Mononuclear cell (primary cell): ENCODE data around the gene APP. TPM values are rescaled to one million over a fixed set of nuclear protein-coding genes. Genes with fewer than 3 reads are reported as not detected.

Experiments
- H3K27me3 ChIP-seq: 2 replicates; pipeline ENCODE4 v1.6.0; 2011; ENCODE audit warnings: low read length, control low read depth; ENCODE audit not compliant: insufficient read depth
- H3K4me1 ChIP-seq: 2 replicates; pipeline ENCODE4 v1.5.1; 2011; ENCODE audit warnings: mild to moderate bottlenecking, low read length, control low read depth; ENCODE audit not compliant: insufficient read depth
- H3K4me3 ChIP-seq: 2 replicates; pipeline ENCODE4 v1.5.1; 2011; ENCODE audit warnings: mild to moderate bottlenecking, low read length, moderate library complexity
- H3K9me3 ChIP-seq: 2 replicates; pipeline ENCODE4 v1.5.1; 2011; ENCODE audit warnings: low read depth, mild to moderate bottlenecking, control low read depth, low read length
- total RNA-seq: library from RNA; depleted of rRNA; stranded (reverse); fragments of >200 nt; gene quantifications from one replicate; pipeline ENCODE4 v1.2.3, GENCODE V29; 2012

Gene APP
- total RNA-seq, 1 donor: 69.2 TPM

DNA sequence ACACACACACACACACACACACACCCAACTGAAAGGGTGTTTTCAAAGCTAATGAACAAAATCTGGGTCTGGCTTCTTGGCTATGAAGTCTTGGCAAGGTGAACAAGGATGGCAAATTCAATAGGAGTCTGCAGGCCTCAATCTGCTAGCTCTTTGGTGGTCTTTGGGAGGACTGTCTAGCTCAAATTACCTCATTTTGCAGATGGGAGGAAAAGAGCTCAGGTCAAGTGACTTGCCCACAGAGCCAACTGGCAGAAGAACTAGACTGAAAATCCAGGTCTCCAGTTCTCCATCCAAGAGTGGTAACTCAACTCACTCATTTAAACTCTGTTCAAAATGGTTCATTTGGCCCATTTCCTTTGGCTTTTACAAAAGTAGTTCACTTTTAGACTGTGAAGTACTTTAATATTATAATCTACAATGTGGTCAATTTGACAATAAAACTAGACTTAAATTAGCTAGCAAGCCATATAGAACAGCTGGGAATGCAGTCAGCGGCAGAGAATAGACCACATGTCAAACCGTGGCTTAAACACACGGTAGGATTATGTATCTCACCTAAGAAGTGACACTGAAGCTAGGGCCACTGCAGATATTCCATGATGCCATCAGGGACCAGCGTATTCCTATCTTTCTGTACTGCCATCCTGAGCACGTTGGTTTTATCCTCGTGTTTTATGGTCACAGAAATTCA lies 112.9 kb downstream of the APP start:
- Histone ChIP-seq H3K4me1 (no peaks in the 10 kb centered on the region), H3K9me3 (no peaks in the 10 kb centered on the region)

GRCh38 chr21:26055841-26056264 lies 114.7 kb downstream of the APP start:
- Histone ChIP-seq H3K4me3 (no peak overlapping the region), H3K9me3 (no peaks in the 10 kb centered on the region), H3K4me1 (no peaks in the 10 kb centered on the region), H3K27me3 (no peaks in the 10 kb centered on the region)

More for the DNA sequence above, 112.9 kb downstream of the APP start:
- H3K4me3 ChIP-seq: no peak overlapping the region
- H3K27me3 ChIP-seq: no peaks in the 10 kb centered on the region

DNA sequence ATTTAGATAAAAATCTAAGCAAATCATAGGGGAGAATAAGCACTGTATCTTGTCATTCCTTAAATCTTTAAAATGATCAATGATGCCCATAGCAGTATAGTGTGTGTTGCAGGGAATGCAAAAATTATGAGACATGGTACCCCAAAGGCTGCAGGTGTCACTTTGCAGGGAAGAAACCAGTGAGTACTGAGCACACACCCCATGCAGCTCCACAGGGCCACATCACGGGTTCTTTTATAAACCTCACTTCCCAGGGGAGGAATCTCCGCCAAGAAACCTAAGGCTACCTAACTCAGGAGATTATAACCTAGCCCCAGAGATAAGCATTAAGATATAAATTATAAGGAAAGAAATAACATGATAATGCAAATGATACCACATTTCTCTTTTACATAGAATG lies 115.6 kb downstream of the APP start:
- Histone ChIP-seq H3K27me3 (no peaks in the 10 kb centered on the region), H3K9me3 (no peaks in the 10 kb centered on the region), H3K4me1 (no peaks in the 10 kb centered on the region), H3K4me3 (no peak overlapping the region)

DNA sequence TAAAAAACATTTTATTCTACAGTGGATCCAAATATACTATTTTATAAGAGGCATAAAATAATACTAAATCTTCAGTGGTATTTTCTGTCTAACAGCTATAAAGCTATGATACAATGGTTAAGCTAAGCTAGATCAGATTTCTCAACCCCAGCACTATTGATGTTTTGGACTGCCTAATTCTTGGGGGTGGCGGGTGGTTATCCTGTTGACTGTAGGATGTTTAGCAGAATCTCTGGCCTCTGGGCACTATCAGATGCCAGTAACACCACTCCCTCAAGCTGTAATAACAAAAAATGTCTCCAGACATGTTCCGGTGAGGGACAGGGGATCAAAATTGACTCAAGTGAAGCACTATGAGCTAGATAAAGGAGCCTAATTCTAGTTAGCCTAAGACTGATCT lies 118.5 kb downstream of the APP start:
- Histone ChIP-seq H3K4me3 (no peak overlapping the region), H3K27me3 (no peaks in the 10 kb centered on the region), H3K4me1 (no peaks in the 10 kb centered on the region), H3K9me3 (no peaks in the 10 kb centered on the region)

DNA sequence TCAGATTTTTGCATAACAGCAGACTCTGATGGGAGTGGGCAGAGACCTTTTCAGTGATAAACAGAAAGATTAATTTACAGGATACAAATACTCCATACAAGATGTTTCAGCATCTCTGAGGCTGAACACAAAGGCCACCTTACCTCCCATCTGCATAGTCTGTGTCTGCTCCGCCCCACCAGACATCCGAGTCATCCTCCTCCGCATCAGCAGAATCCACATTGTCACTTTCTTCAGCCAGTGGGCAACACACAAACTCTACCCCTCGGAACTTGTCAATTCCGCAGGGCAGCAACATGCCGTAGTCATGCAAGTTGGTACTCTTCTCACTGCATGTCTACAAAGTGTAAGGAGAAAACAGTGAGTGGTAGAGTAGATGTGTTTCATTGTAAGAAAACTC lies 119.7 kb downstream of the APP start:
- no peaks in the 10 kb centered on the region for H3K27me3 ChIP-seq
- no peaks in the 10 kb centered on the region for H3K4me1 ChIP-seq
- no peak overlapping the region for H3K4me3 ChIP-seq
- H3K9me3 ChIP-seq: no peaks in the 10 kb centered on the region

DNA sequence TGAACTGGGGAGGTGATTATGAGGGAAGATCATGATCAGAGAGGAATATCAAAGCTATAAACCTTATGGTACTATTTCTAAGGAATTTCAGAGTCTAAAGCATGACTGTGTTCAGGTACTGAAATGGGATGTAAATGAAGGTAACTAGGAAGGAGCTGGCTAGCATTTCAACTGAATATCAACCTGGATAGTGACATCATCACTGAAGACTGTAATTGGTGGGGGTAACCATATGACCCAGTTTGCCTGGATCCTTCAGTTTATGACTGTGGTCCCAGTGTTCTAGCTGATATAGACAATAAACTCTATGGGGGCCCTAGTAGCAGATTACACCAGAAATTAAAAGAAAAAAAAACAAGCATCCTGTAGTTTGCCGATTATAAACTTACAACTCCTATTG lies 120.8 kb downstream of the APP start:
- H3K4me3 ChIP-seq: no peak overlapping the region
- H3K4me1 ChIP-seq: no peaks in the 10 kb centered on the region
- no peaks in the 10 kb centered on the region for H3K27me3 ChIP-seq
- no peaks in the 10 kb centered on the region for H3K9me3 ChIP-seq

GRCh38 chr21:26047279-26047967 lies 123.1 kb downstream of the APP start:
- H3K4me1 ChIP-seq: no peaks in the 10 kb centered on the region
- H3K9me3 ChIP-seq: no peaks in the 10 kb centered on the region
- no peaks in the 10 kb centered on the region for H3K27me3 ChIP-seq
- no peak overlapping the region for H3K4me3 ChIP-seq

GRCh38 chr21:26043891-26044290 lies 126.7 kb downstream of the APP start:
- Histone ChIP-seq H3K9me3 (no peaks in the 10 kb centered on the region), H3K27me3 (no peaks in the 10 kb centered on the region), H3K4me3 (no peak overlapping the region), H3K4me1 (no peaks in the 10 kb centered on the region)

DNA sequence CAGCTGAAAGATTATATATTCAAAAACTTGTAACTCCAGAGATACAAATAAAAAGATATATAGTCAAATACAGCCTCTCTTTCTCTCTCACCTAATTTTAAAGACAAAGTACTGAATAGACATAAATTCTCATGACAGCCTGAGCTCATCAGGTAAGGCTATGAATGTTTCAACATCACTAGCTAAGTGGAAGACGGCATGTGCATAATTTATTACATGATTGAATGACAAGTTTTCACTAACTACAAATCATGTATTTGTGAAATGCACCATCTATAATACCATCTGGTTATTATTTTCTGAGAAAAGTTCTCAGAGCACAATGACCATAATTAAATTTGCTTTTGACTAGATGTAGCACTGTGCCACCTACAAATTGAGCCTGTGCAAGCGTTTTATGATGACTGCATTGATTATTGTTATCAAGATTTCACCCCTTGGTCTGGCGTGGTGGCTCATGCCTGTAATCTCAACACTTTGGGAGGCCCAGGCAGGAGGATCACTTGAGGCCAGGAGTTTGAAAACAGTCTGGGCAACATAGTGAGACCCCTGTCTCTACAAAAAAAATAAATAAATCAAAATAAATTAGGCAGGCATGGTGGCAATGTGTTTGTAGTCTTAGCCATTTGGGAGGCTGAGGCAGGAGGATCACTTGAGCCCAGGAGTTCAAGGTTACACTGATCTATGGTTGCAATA lies 128.2 kb downstream of the APP start:
- no peaks in the 10 kb centered on the region for H3K27me3 ChIP-seq
- no peaks in the 10 kb centered on the region for H3K4me1 ChIP-seq
- H3K4me3 ChIP-seq: no peak overlapping the region
- no peaks in the 10 kb centered on the region for H3K9me3 ChIP-seq

GRCh38 chr21:26041431-26042180 lies 129.0 kb downstream of the APP start:
- H3K9me3 ChIP-seq: no peaks in the 10 kb centered on the region
- no peaks in the 10 kb centered on the region for H3K4me1 ChIP-seq
- H3K4me3 ChIP-seq: no peak overlapping the region
- no peaks in the 10 kb centered on the region for H3K27me3 ChIP-seq

- no peak overlapping the region for H3K4me3 ChIP-seq
- no peaks in the 10 kb centered on the region for H3K4me1 ChIP-seq
- no peaks in the 10 kb centered on the region for H3K27me3 ChIP-seq
These were observed 133.7 kb downstream of the APP start for GRCh38 chr21:26036916-26037315.

DNA sequence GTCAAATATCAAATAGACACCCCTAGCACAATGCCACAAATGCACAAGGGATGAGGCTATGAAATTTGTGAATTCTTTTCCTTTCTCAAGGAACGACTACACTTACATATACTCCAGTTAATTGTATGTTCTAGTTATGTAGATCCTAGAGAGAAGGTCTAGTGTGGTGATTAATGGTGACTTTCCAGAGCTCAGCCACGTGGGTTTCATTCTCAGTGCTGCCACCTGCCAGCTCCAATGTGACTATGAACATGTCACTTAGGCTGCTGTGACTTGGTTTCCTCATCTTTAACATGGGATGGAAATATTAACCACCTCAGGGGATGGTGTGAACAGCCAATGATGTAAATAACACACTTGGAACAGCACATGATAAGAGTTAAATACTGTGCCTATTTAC lies 138.3 kb downstream of the APP start:
- Histone ChIP-seq H3K9me3 (no peaks in the 10 kb centered on the region), H3K4me3 (no peak overlapping the region), H3K4me1 (no peaks in the 10 kb centered on the region), H3K27me3 (no peaks in the 10 kb centered on the region)

More at GRCh38 chr21:26036916-26037315, 133.7 kb downstream of the APP start:
- no peaks in the 10 kb centered on the region for H3K9me3 ChIP-seq

- Histone ChIP-seq H3K4me1 (no peaks in the 10 kb centered on the region), H3K27me3 (no peaks in the 10 kb centered on the region), H3K4me3 (no peak overlapping the region), H3K9me3 (no peaks in the 10 kb centered on the region)
These were observed 142.4 kb downstream of the APP start for GRCh38 chr21:26028183-26028582.

DNA sequence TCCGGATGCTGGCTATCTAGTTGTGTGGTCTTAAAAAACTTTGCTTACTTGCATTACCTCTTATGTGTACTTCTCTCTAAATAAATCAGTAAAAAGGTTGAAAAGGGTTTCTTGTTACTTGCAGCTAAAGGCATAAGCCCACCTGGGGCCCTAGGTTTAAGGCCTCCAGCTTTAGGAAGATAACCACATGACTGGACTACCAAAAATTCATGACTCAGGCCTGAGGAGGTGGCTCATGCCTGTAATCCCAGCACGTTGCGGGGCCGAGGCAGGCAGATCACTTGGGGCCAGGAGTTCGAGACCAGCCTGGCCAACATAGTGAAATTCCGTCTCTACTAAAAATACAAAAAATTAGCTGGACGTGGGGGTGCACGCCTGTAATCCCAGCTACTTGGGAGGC lies 142.9 kb downstream of the APP start:
- no peaks in the 10 kb centered on the region for H3K9me3 ChIP-seq
- H3K4me3 ChIP-seq: no peak overlapping the region
- no peaks in the 10 kb centered on the region for H3K27me3 ChIP-seq
- H3K4me1 ChIP-seq: no peaks in the 10 kb centered on the region
